ENCODE results near the gene ZNF683. TPM values are rescaled to one million over a fixed set of nuclear protein-coding genes. Genes with fewer than 3 reads are reported as not detected.

The ZNF683 gene
- total and polyA plus RNA-seq, 2 of the 4 experiments (the other 2 are of a cell fraction), result not detected

- ChIA-PET POLR2A (ENCODE audit: unreplicated experiment) (no interaction called here), CTCF (interaction anchor here (3.0 kb wide), 1 partner anchor 17 kb away, joined by 9 read pairs; no protein-coding TSS in a partner anchor)
- no peaks in the 10 kb centered on the region for H4K20me1 ChIP-seq (ENCODE audit: insufficient read depth, low read length)
- no peaks in the 10 kb centered on the region for H3K9me3 ChIP-seq (ENCODE audit: control insufficient read depth, insufficient read depth, low read length)
- H3K56ac ChIP-seq (ENCODE audit: extremely low read depth, insufficient read depth, low read length), result no peak overlapping the region
- intact Hi-C loops (cut with micrococcal nuclease) (no loop called here), dilution Hi-C loops (cut with HindIII; ENCODE audit: low sequenced_read_pairs, unreplicated experiment) (no loop called here), in situ Hi-C loops (cut with MboI; ENCODE audit: low sequenced_read_pairs) (no loop called here)
- H2BK120ac ChIP-seq (ENCODE audit: low read depth, low read length), result no peak overlapping the region
- no TSS peak for BruUV-seq (replicated peaks)
- no peak overlapping the region for H3K4me2 ChIP-seq (ENCODE audit: low read depth, low read length)
- TF ChIP-seq MXI1 (IDR thresholded peaks at IDR 0.05; ENCODE audit: borderline replicate concordance, low read depth, low read length), result no peak
- TF ChIP-seq CTCF (conservative IDR thresholded peaks at IDR 0.05; ENCODE audit: low read depth, low read length), result no peak
- TF ChIP-seq SMC3 (IDR thresholded peaks at IDR 0.05; ENCODE audit: low read depth, low read length), result no peak
- TF ChIP-seq MAZ (IDR thresholded peaks at IDR 0.05; ENCODE audit: borderline replicate concordance, low read depth, low read length), result no peak
- H3K14ac ChIP-seq (replicated peaks; ENCODE audit: low read depth, low read length), result no peak overlapping the region
- no peak overlapping the region for H2AK9ac ChIP-seq (replicated peaks; ENCODE audit: low read depth, low read length, poor library complexity)
- no peak overlapping the region for H3K4ac ChIP-seq (ENCODE audit: low read depth, low read length)
- no peak overlapping the region for H4K5ac ChIP-seq (ENCODE audit: low read depth, low read length)
- no peaks in the 10 kb centered on the region; the same call in 1 of the 2 replicates for H3K4me1 ChIP-seq (ENCODE audit: control insufficient read depth, insufficient read depth, low read length)
- no peak overlapping the region for H3K9ac ChIP-seq (ENCODE audit: low read depth, low read length)
- H2AFZ ChIP-seq (replicated peaks; ENCODE audit: low read length, poor library complexity), result peak overlapping the region; percentile 13
- no peak overlapping the region for H4K8ac ChIP-seq (ENCODE audit: low read depth in 2 of 2, low read length in 2 of 2)
- ATAC-seq (ENCODE audit: low read depth) (no peak), DNase-seq (no peak)
- H3K27me3 ChIP-seq (ENCODE audit: control insufficient read depth, insufficient read depth, low read length), result peaks cover 72% of the 10 kb centered on the region
- no peak overlapping the region for H2AK5ac ChIP-seq (ENCODE audit: low read depth, low read length)
- H3K4me3 ChIP-seq (ENCODE audit: insufficient read depth, low read depth, low read length), result no peak overlapping the region
- no peak overlapping the region for H2BK15ac ChIP-seq (ENCODE audit: low read depth, low read length)
- H4K91ac ChIP-seq (ENCODE audit: insufficient read depth, low read depth, low read length), result no peak overlapping the region
- H2BK5ac ChIP-seq (ENCODE audit: low read depth, low read length, poor library complexity, severe bottlenecking), result no peak overlapping the region
- no peak overlapping the region for H2BK20ac ChIP-seq (ENCODE audit: low read depth, low read length)
- no peaks in the 10 kb centered on the region for H3K79me1 ChIP-seq (ENCODE audit: low read depth in 1 of 2, low read length in 2 of 2)
- no peak overlapping the region for H3K18ac ChIP-seq (ENCODE audit: low read depth, low read length)
- no peak overlapping the region for H3K27ac ChIP-seq (ENCODE audit: insufficient read depth, low read length)
- H3K9me1 ChIP-seq (ENCODE audit: insufficient read depth, low read length), result no peaks in the 10 kb centered on the region
- no peak overlapping the region for H3K23ac ChIP-seq (ENCODE audit: low read depth, low read length)
- 94% methylated on average over 7 of the region's 12 CpGs; no CpG with 5 or more reads in 1 of the 2 experiments for WGBS, 2 experiments (ENCODE audit: extremely low coverage in 2 of 2, insufficient read length in 1 of 2)
- H3K36me3 ChIP-seq (ENCODE audit: control insufficient read depth, insufficient read depth, low read length), result no peaks in the 10 kb centered on the region
Measured at GRCh38 chr1:26361605-26362122, 10.9 kb downstream of the ZNF683 start.
